ENCODE measurements around the gene ZNF490.

DNA sequence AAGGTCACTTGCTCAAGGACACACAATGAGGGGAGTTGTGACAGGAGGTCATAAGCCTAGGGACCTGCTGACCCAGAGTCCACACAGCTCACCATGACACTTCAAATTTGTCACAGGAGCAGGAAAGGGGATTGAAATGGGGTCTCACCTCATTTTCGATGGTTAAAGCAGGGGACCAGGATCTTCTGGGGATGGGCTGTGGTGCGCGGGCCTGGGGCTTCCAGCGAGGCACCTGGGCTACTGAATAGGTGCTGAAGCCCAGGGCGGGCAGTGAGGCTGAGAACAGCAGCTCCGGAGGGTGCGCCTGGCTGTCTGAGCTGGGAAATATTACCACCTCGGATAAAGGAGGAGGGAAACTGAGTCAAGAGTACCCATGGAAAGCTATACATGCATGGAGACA lies 44.9 kb upstream of the ZNF490 start:
- TF ChIP-seq ZNF571 (tag by site-specific recombination; IDR thresholded peaks at IDR 0.05) (no peak), KLF8 (tag by site-specific recombination; IDR thresholded peaks at IDR 0.05) (no peak), ZNF302 (tag by site-specific recombination; IDR thresholded peaks at IDR 0.05; ENCODE audit: low read depth) (no peak)
- TF ChIP-seq, protein P1, sequence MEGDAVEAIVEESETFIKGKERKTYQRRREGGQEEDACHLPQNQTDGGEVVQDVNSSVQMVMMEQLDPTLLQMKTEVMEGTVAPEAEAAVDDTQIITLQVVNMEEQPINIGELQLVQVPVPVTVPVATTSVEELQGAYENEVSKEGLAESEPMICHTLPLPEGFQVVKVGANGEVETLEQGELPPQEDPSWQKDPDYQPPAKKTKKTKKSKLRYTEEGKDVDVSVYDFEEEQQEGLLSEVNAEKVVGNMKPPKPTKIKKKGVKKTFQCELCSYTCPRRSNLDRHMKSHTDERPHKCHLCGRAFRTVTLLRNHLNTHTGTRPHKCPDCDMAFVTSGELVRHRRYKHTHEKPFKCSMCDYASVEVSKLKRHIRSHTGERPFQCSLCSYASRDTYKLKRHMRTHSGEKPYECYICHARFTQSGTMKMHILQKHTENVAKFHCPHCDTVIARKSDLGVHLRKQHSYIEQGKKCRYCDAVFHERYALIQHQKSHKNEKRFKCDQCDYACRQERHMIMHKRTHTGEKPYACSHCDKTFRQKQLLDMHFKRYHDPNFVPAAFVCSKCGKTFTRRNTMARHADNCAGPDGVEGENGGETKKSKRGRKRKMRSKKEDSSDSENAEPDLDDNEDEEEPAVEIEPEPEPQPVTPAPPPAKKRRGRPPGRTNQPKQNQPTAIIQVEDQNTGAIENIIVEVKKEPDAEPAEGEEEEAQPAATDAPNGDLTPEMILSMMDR (tag by site-specific recombination; IDR thresholded peaks at IDR 0.05): no peak
